GM19395 (cell line): Measurements from ENCODE around the gene CSE1L.
"Not testable (repeated sequence)": the region's sequence is repeated elsewhere in the genome, so short reads cannot be mapped to it uniquely, and the experiment has no call there.

Experiments
- ATAC-seq: cut with Tn5 transposase; IDR thresholded peaks from one replicate; pipeline ENCODE4 v1.9.1; 2021; ENCODE audit warnings: mild to moderate bottlenecking, moderate library complexity; ENCODE audit not compliant: unreplicated experiment

Gene CSE1L

GRCh38 chr20:49074521-49074920 lies 28.4 kb downstream of the CSE1L start:
- no peak for ATAC-seq

GRCh38 chr20:49078310-49078709 lies 32.2 kb downstream of the CSE1L start:
- no peak for ATAC-seq

- not testable (repeated sequence) for ATAC-seq
Observed at GRCh38 chr20:49082295-49082694, 36.2 kb downstream of the CSE1L start.

GRCh38 chr20:49091104-49091503 lies 45.0 kb downstream of the CSE1L start:
- no peak for ATAC-seq

GRCh38 chr20:49091762-49092161 lies 45.6 kb downstream of the CSE1L start:
- ATAC-seq, result no peak

- ATAC-seq, result no peak
Observed at GRCh38 chr20:49096203-49096730, 50.2 kb downstream of the CSE1L start.

- ATAC-seq, result no peak
Observed at GRCh38 chr20:49097159-49097558, 51.0 kb downstream of the CSE1L start.

- ATAC-seq, result no peak
Observed at GRCh38 chr20:49098136-49098535, 52.0 kb downstream of the CSE1L start.

GRCh38 chr20:49099011-49099410 lies 52.9 kb downstream of the CSE1L start:
- ATAC-seq, result no peak

GRCh38 chr20:49100292-49100691 lies 54.2 kb downstream of the CSE1L start:
- ATAC-seq, result not testable (repeated sequence)

- no peak for ATAC-seq
Observed at GRCh38 chr20:49100972-49101371, 54.9 kb downstream of the CSE1L start.

GRCh38 chr20:49103019-49103418 lies 56.9 kb downstream of the CSE1L start:
- no peak for ATAC-seq

- ATAC-seq, result no peak
Observed at GRCh38 chr20:49103647-49104364, 57.7 kb downstream of the CSE1L start.

- no peak for ATAC-seq
Observed at GRCh38 chr20:49104365-49104648, 58.2 kb downstream of the CSE1L start.

- not testable (repeated sequence) for ATAC-seq
Observed at GRCh38 chr20:49104979-49105547, 59.0 kb downstream of the CSE1L start.

- ATAC-seq, result no peak
Observed at GRCh38 chr20:49106328-49106727, 60.2 kb downstream of the CSE1L start.

- ATAC-seq, result no peak
Observed at GRCh38 chr20:49110767-49111694, 64.9 kb downstream of the CSE1L start.

GRCh38 chr20:49112596-49113274 lies 66.6 kb downstream of the CSE1L start:
- ATAC-seq, result no peak

GRCh38 chr20:49115564-49115963 lies 69.5 kb downstream of the CSE1L start:
- ATAC-seq, result no peak

- ATAC-seq, result no peak
Observed at GRCh38 chr20:49118307-49118706, 72.2 kb downstream of the CSE1L start.

GRCh38 chr20:49119988-49120387 lies 73.9 kb downstream of the CSE1L start:
- ATAC-seq, result no peak
